Liver (tissue), 9 donors: ENCODE measurements around the gene SGCD. TPM values are rescaled to one million over a fixed set of nuclear protein-coding genes. Genes with fewer than 3 reads are reported as not detected.

ENCODE experiments used
- DNase-seq: peaks from one replicate; pipeline ENCODE4 v3.0.0-alpha.2; 2017; ENCODE audit warnings: low spot score
- H3K27ac ChIP-seq, 2 donors: one replicate each; pipeline ENCODE4 v1.7.0; 2013; ENCODE audit warnings: inconsistent platforms in 2 of 2, low read length in 2 of 2, control low read depth in 1 of 2, low read depth in 1 of 2, mild to moderate bottlenecking in 1 of 2
- H3K27me3 ChIP-seq, 4 donors: one replicate each; pipeline versions ENCODE4 v1.6.1 to v1.7.0; 2013; ENCODE audit warnings: low read length in 3 of 4, inconsistent platforms in 1 of 4, mild to moderate bottlenecking in 1 of 4, moderate library complexity in 1 of 4; ENCODE audit not compliant: control insufficient read depth in 4 of 4, insufficient read depth in 4 of 4
- H3K36me3 ChIP-seq, 4 donors: one replicate each; pipeline versions ENCODE4 v1.6.1 to v1.7.0; 2013; ENCODE audit warnings: low read length in 3 of 4, mild to moderate bottlenecking in 3 of 4, low read depth in 1 of 4, moderate library complexity in 1 of 4; ENCODE audit not compliant: control insufficient read depth in 4 of 4, insufficient read depth in 3 of 4
- H3K4me1 ChIP-seq, 4 donors: one replicate each; pipeline versions ENCODE4 v1.6.1 to v1.7.0; 2013; ENCODE audit warnings: low read length in 3 of 4, mild to moderate bottlenecking in 3 of 4, moderate library complexity in 1 of 4; ENCODE audit not compliant: control insufficient read depth in 4 of 4, insufficient read depth in 4 of 4
- H3K4me3 ChIP-seq, 3 donors: one replicate each; pipeline versions ENCODE4 v1.6.1 to v1.7.0; 2013; ENCODE audit warnings: low read length in 3 of 3, control low read depth in 1 of 3, low read depth in 1 of 3, mild to moderate bottlenecking in 1 of 3
- H3K9ac ChIP-seq, 2 donors: one replicate each; pipeline ENCODE4 v1.7.0; 2013; ENCODE audit warnings: low read length in 2 of 2, mild to moderate bottlenecking in 2 of 2, moderate library complexity in 2 of 2, control low read depth in 1 of 2, low read depth in 1 of 2
- H3K9me3 ChIP-seq, 4 donors: one replicate each; pipeline versions ENCODE4 v1.6.1 to v1.7.0; 2013; ENCODE audit warnings: low read length in 3 of 4; ENCODE audit not compliant: control insufficient read depth in 4 of 4
- FOXA2 ChIP-seq: IDR thresholded peaks from 2 replicates; pipeline ENCODE4 v1.6.1; 2016; ENCODE audit warnings: antibody characterized with exemption
- HNF4A ChIP-seq, 2 donors: conservative IDR thresholded peaks; 2 replicates each; pipeline ENCODE4 v1.6.1; 2016; ENCODE audit warnings: antibody characterized with exemption in 2 of 2, mild to moderate bottlenecking in 2 of 2
- JUND ChIP-seq, 2 donors: IDR thresholded peaks; 2 replicates each; pipeline ENCODE4 v1.6.1; 2016; ENCODE audit warnings: antibody characterized with exemption in 2 of 2
- NR2F2 ChIP-seq: IDR thresholded peaks from 2 replicates; pipeline ENCODE4 v1.6.1; 2016; ENCODE audit warnings: antibody characterized with exemption
- SP1 ChIP-seq: IDR thresholded peaks from 2 replicates; pipeline ENCODE4 v1.6.1; 2018; ENCODE audit warnings: antibody characterized with exemption, mild to moderate bottlenecking
- TAF1 ChIP-seq: conservative IDR thresholded peaks from 2 replicates; pipeline ENCODE4 v1.6.1; 2016; ENCODE audit warnings: antibody characterized with exemption, mild to moderate bottlenecking
- WGBS: extraction: QIAGEN DNeasy Blood & Tissue Kit; methylation state at CpG from one replicate; pipeline ENCODE4 v1.1.7; 2013; 5-methylcytosine and 5-hydroxymethylcytosine counted together
- polyA plus RNA-seq, 2 donors: library from polyadenylated mRNA; stranded (reverse) in 1 of 2; unstranded in 1 of 2; fragments of 200-250 nt in 1 of 2; fragments of >200 nt in 1 of 2; fragmentation: Nextera tagmentation in 1 of 2; extraction: Ambion mirVana in 1 of 2; gene quantifications; one replicate each; pipeline versions ENCODE4 v1.2.1 to v1.2.3, GENCODE V29; 2013 to 2015
- total RNA-seq, 2 donors: library from RNA; depleted of rRNA; stranded (reverse); fragments of >200 nt; gene quantifications; one replicate each; pipeline ENCODE4 v1.2.3, GENCODE V29; 2014
- TF ChIP-seq, protein P1 (sequence below): IDR thresholded peaks from 2 replicates; pipeline ENCODE4 v1.6.1; 2016; ENCODE audit warnings: antibody characterized with exemption
- TF ChIP-seq, protein P2 (sequence below): IDR thresholded peaks from 2 replicates; pipeline ENCODE4 v1.6.1; 2016; ENCODE audit warnings: antibody characterized with exemption, mild to moderate bottlenecking
- TF ChIP-seq, protein P3 (sequence below): IDR thresholded peaks from 2 replicates; pipeline ENCODE4 v1.6.1; 2016; ENCODE audit warnings: antibody characterized with exemption
- TF ChIP-seq, protein P4 (sequence below): IDR thresholded peaks from 2 replicates; pipeline ENCODE4 v1.6.1; 2016; ENCODE audit warnings: antibody characterized with exemption
- TF ChIP-seq, protein P5 (sequence below): fragments of 150-350 bp; IDR thresholded peaks from 2 replicates; pipeline ENCODE4 v1.5.1; 2017; ENCODE audit warnings: improper control_type of control experiment, low read depth, low read length; ENCODE audit not compliant: missing input control
- donor health status: healthy.
- donor health status: healthy.
- donor health status: healthy.
- donor health status: healthy.
- donor health status: healthy.

SGCD gene
- total and polyA plus RNA-seq, 4 donors, result 0.35 to 1.7 (median 1.0) TPM

DNA sequence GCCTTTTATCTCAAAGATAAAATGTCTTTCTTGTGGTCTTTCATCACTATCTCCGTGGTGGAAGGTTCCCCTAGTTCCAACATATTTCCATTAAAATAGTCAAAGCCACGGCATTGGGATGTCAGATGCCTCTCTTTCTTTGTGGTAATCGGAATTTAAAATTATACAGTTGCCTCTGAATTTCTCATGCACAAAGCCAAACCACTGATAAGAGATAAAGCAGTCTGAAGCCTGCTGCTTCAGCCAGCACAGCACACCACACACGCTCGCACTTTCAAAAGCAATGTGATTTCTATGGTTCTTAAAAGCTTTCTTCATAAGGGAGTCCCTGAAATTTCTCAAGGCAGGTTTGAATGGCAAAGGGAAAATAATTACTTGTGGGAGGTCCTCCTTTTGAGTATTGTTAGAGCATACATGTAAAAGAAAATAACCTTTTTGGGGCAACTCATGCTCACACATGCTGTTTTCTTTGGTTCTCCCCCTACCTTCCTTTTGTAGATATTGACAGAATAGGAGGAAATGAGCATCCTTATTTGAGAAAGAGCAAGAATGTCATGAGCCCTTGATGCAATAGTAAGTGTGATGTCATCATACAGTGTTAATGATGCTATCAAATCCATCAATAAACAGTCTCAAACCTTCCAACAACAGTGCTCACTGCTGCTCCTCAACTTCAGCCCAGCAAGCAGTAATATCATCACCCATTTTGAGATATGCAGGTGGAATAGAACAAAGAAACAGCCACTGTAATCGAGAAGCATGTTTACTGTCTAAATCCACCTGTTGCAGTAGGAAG lies 437.4 kb downstream of the SGCD start:
- H3K4me3 ChIP-seq, result no peak overlapping the region
- H3K4me1 ChIP-seq, result no peaks in the 10 kb centered on the region
- TF ChIP-seq, protein P1, sequence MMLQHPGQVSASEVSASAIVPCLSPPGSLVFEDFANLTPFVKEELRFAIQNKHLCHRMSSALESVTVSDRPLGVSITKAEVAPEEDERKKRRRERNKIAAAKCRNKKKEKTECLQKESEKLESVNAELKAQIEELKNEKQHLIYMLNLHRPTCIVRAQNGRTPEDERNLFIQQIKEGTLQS, result no peak
- TF ChIP-seq, protein P2, sequence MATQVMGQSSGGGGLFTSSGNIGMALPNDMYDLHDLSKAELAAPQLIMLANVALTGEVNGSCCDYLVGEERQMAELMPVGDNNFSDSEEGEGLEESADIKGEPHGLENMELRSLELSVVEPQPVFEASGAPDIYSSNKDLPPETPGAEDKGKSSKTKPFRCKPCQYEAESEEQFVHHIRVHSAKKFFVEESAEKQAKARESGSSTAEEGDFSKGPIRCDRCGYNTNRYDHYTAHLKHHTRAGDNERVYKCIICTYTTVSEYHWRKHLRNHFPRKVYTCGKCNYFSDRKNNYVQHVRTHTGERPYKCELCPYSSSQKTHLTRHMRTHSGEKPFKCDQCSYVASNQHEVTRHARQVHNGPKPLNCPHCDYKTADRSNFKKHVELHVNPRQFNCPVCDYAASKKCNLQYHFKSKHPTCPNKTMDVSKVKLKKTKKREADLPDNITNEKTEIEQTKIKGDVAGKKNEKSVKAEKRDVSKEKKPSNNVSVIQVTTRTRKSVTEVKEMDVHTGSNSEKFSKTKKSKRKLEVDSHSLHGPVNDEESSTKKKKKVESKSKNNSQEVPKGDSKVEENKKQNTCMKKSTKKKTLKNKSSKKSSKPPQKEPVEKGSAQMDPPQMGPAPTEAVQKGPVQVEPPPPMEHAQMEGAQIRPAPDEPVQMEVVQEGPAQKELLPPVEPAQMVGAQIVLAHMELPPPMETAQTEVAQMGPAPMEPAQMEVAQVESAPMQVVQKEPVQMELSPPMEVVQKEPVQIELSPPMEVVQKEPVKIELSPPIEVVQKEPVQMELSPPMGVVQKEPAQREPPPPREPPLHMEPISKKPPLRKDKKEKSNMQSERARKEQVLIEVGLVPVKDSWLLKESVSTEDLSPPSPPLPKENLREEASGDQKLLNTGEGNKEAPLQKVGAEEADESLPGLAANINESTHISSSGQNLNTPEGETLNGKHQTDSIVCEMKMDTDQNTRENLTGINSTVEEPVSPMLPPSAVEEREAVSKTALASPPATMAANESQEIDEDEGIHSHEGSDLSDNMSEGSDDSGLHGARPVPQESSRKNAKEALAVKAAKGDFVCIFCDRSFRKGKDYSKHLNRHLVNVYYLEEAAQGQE, result no peak
- TF ChIP-seq, protein P3, sequence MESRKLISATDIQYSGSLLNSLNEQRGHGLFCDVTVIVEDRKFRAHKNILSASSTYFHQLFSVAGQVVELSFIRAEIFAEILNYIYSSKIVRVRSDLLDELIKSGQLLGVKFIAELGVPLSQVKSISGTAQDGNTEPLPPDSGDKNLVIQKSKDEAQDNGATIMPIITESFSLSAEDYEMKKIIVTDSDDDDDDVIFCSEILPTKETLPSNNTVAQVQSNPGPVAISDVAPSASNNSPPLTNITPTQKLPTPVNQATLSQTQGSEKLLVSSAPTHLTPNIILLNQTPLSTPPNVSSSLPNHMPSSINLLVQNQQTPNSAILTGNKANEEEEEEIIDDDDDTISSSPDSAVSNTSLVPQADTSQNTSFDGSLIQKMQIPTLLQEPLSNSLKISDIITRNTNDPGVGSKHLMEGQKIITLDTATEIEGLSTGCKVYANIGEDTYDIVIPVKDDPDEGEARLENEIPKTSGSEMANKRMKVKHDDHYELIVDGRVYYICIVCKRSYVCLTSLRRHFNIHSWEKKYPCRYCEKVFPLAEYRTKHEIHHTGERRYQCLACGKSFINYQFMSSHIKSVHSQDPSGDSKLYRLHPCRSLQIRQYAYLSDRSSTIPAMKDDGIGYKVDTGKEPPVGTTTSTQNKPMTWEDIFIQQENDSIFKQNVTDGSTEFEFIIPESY, result no peak
- TF ChIP-seq HNF4A (conservative IDR thresholded peaks at IDR 0.05), result no peak
- WGBS, result 80% methylated on average over 6 of the region's 6 CpGs
- no peaks in the 10 kb centered on the region for H3K36me3 ChIP-seq
- no peaks in the 10 kb centered on the region for H3K27me3 ChIP-seq
- H3K9ac ChIP-seq, result no peak overlapping the region
- no peaks in the 10 kb centered on the region for H3K9me3 ChIP-seq
- no peak overlapping the region for H3K27ac ChIP-seq
- DNase-seq, result no peak

DNA sequence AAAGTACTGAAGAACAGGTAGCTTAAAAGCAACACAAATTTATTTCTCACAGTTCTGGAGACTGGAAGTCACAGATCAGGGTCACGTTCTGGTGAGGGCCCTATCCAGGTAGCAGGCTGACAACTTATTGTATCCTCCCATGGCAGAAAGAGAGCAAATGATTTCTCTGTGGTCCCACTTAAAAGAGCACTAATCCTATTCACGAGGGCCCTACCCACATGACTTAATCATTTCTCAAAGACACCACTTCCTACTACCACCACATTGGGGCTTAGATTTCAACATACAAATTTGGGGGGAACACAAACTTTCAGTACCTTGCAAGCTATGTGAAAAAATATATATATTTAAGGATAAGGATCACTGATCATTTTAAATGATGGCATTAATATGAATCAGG lies 447.3 kb downstream of the SGCD start:
- no peak overlapping the region for H3K4me3 ChIP-seq
- WGBS, result 72% methylated on average over 2 of the region's 2 CpGs
- no peaks in the 10 kb centered on the region for H3K36me3 ChIP-seq
- TF ChIP-seq, protein P4, sequence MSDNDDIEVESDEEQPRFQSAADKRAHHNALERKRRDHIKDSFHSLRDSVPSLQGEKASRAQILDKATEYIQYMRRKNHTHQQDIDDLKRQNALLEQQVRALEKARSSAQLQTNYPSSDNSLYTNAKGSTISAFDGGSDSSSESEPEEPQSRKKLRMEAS, result no peak
- TF ChIP-seq, protein P1, result no peak
- TF ChIP-seq, protein P5, sequence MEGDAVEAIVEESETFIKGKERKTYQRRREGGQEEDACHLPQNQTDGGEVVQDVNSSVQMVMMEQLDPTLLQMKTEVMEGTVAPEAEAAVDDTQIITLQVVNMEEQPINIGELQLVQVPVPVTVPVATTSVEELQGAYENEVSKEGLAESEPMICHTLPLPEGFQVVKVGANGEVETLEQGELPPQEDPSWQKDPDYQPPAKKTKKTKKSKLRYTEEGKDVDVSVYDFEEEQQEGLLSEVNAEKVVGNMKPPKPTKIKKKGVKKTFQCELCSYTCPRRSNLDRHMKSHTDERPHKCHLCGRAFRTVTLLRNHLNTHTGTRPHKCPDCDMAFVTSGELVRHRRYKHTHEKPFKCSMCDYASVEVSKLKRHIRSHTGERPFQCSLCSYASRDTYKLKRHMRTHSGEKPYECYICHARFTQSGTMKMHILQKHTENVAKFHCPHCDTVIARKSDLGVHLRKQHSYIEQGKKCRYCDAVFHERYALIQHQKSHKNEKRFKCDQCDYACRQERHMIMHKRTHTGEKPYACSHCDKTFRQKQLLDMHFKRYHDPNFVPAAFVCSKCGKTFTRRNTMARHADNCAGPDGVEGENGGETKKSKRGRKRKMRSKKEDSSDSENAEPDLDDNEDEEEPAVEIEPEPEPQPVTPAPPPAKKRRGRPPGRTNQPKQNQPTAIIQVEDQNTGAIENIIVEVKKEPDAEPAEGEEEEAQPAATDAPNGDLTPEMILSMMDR, result no peak
- TF ChIP-seq TAF1 (no peak), JUND (IDR thresholded peaks at IDR 0.05) (no peak), FOXA2 (no peak), SP1 (no peak), NR2F2 (no peak), HNF4A (conservative IDR thresholded peaks at IDR 0.05) (no peak)
- TF ChIP-seq, protein P2, result no peak
- TF ChIP-seq, protein P3, result no peak
- no peaks in the 10 kb centered on the region for H3K9me3 ChIP-seq
- no peaks in the 10 kb centered on the region for H3K27me3 ChIP-seq
- no peaks in the 10 kb centered on the region for H3K4me1 ChIP-seq
- DNase-seq, result no peak
- no peak overlapping the region for H3K9ac ChIP-seq
- H3K27ac ChIP-seq, result no peak overlapping the region
